Upper lobe of left lung (tissue), 6 donors: ENCODE data around the gene NSUN7. TPM values are rescaled to one million over a fixed set of nuclear protein-coding genes. Genes with fewer than 3 reads are reported as not detected.

ENCODE experiments used
- ATAC-seq, 2 donors: fragments of 200-7000 bp; cut with Tn5 transposase; one replicate each; pipeline ENCODE4 v1.9.1; 2022; ENCODE audit warnings: mild to moderate bottlenecking in 2 of 2, moderate library complexity in 2 of 2; ENCODE audit not compliant: low FRiP score in 2 of 2
- DNase-seq, 2 donors: peaks; one replicate each; pipeline ENCODE4 v3.0.0-alpha.2; 2019 to 2020
- H3K27ac ChIP-seq, 4 donors: fragments of 200-600 bp; sonication (generic); one replicate each; pipeline ENCODE4 v1.5.1; 2016 to 2019
- H3K27me3 ChIP-seq, 4 donors: fragments of 200-600 bp; sonication (generic); one replicate each; pipeline ENCODE4 v1.5.1; 2017 to 2019
- H3K36me3 ChIP-seq, 4 donors: fragments of 200-600 bp; sonication (generic); one replicate each; pipeline ENCODE4 v1.5.1; 2016 to 2019
- H3K4me1 ChIP-seq, 4 donors: fragments of 200-600 bp; sonication (generic); one replicate each; pipeline ENCODE4 v1.5.1; 2018 to 2019
- H3K4me3 ChIP-seq, 4 donors: fragments of 200-600 bp; sonication (generic); one replicate each; pipeline ENCODE4 v1.5.1; 2017 to 2019; ENCODE audit warnings: mild to moderate bottlenecking in 2 of 4, moderate library complexity in 1 of 4
- H3K9me3 ChIP-seq, 4 donors: fragments of 200-600 bp; sonication (generic); one replicate each; pipeline ENCODE4 v1.5.1; 2018 to 2019
- CTCF ChIP-seq, 6 experiments: fragments of 450-650 bp in 4 of 6; fragments of 200-600 bp in 2 of 6; sonication (generic) in 2 of 6; IDR thresholded peaks; one replicate each; pipeline ENCODE4 v1.5.1; 2016 to 2019; ENCODE audit warnings: antibody characterized with exemption in 6 of 6
- EP300 ChIP-seq, 4 donors: sonication (generic); formaldehyde crosslinking; IDR thresholded peaks; one replicate each; pipeline ENCODE4 v1.5.1; 2017; ENCODE audit warnings: antibody characterized with exemption in 4 of 4, control low read depth in 2 of 4
- POLR2A ChIP-seq, 4 donors: fragments of 450-650 bp; IDR thresholded peaks; one replicate each; pipeline ENCODE4 v1.5.1; 2016 to 2017; ENCODE audit warnings: antibody characterized with exemption in 4 of 4, mild to moderate bottlenecking in 2 of 4
- POLR2AphosphoS5 ChIP-seq, 2 donors: sonication (generic); formaldehyde crosslinking; IDR thresholded peaks; one replicate each; pipeline ENCODE4 v1.5.1; 2017; ENCODE audit warnings: antibody characterized with exemption in 2 of 2
- WGBS, 2 donors: methylation state at CpG; one replicate each; pipeline ENCODE4 v1.1.5; 2017 to 2018; 5-methylcytosine and 5-hydroxymethylcytosine counted together
- total RNA-seq, 6 donors: library from RNA; depleted of rRNA in 4 of 6; stranded (reverse); fragments of >200 nt in 4 of 6; gene quantifications; one replicate each; pipeline versions ENCODE4 v1.1.0 to v1.2.1, GENCODE V29; 2016 to 2021
- donor health status: DM: no; HTN: no; CAD: no; lungs with moderate emphysema.
- donor health status: DM: no; HTN: yes; CAD: no; lungs with severe emphysema.

The NSUN7 gene
- total RNA-seq, 6 donors from 2014 or later: 5.9 to 47.1 (median 12.3) TPM

- Histone ChIP-seq H3K4me3 (no peak overlapping the region), H3K27me3 (no peaks in the 10 kb centered on the region), H3K9me3 (no peaks in the 10 kb centered on the region), H3K36me3 (no peaks in the 10 kb centered on the region), H3K27ac (no peak overlapping the region), H3K4me1 (peaks cover 0 to 1% (median under 1%) of the 10 kb centered on the region in 4 donors)
- 38 to 48% methylated on average over 3 of the region's 3 CpGs for WGBS, 2 donors
- TF ChIP-seq CTCF (IDR thresholded peaks at IDR 0.05): no peak
- ATAC-seq (no peak), DNase-seq (no peak)
Measured at GRCh38 chr4:40744218-40744617, 5.5 kb upstream of the NSUN7 start.

GRCh38 chr4:40745285-40745984 lies 4.3 kb upstream of the NSUN7 start:
- no peak overlapping the region for H3K4me3 ChIP-seq
- DNase-seq (no peak), ATAC-seq (no peak)
- TF ChIP-seq POLR2A (IDR thresholded peaks at IDR 0.05): no peak
- no peak for TF ChIP-seq EP300 (IDR thresholded peaks at IDR 0.05)
- TF ChIP-seq CTCF (IDR thresholded peaks at IDR 0.05): no peak
- TF ChIP-seq POLR2AphosphoS5 (IDR thresholded peaks at IDR 0.05): no peak
- no peaks in the 10 kb centered on the region for H3K36me3 ChIP-seq
- H3K9me3 ChIP-seq: no peaks in the 10 kb centered on the region
- H3K27ac ChIP-seq: no peak overlapping the region
- H3K4me1 ChIP-seq: peaks cover 0 to 13% (median 3%) of the 10 kb centered on the region in 4 donors
- H3K27me3 ChIP-seq: peaks cover 0 to 3% (median 0%) of the 10 kb centered on the region in 4 donors
- WGBS, 2 donors: 84 to 87% methylated on average over 6 of the region's 6 CpGs

GRCh38 chr4:40747207-40747835 lies 2.4 kb upstream of the NSUN7 start:
- H3K27me3 ChIP-seq: peaks cover 0 to 3% (median 0%) of the 10 kb centered on the region in 4 donors
- H3K27ac ChIP-seq: no peak overlapping the region
- DNase-seq: no peak
- no peak for ATAC-seq
- H3K9me3 ChIP-seq: no peaks in the 10 kb centered on the region
- peaks cover 0 to 16% (median 3%) of the 10 kb centered on the region in 4 donors for H3K4me1 ChIP-seq
- no peaks in the 10 kb centered on the region for H3K36me3 ChIP-seq
- TF ChIP-seq CTCF (IDR thresholded peaks at IDR 0.05) (no peak), EP300 (IDR thresholded peaks at IDR 0.05) (no peak), POLR2A (IDR thresholded peaks at IDR 0.05) (no peak), POLR2AphosphoS5 (IDR thresholded peaks at IDR 0.05) (no peak)
- 78% methylated on average over 2 of the region's 2 CpGs for WGBS, 2 donors
- no peak overlapping the region for H3K4me3 ChIP-seq

- WGBS, 2 donors: 13 to 46% methylated on average over 15 to 30 of the region's 30 CpGs
- DNase-seq: peak in 1 of 2 donors; percentile 26
- no peaks in the 10 kb centered on the region for H3K9me3 ChIP-seq
- H3K4me3 ChIP-seq: peak overlapping the region in 3 of 4 donors; percentile 52 to 68 (median 64)
- peak; percentile 13 to 51 for ATAC-seq
- peak overlapping the region; percentile 55 to 85 (median 70) for H3K27ac ChIP-seq
- H3K36me3 ChIP-seq: no peaks in the 10 kb centered on the region
- H3K4me1 ChIP-seq: peaks cover 0 to 16% (median 3%) of the 10 kb centered on the region in 4 donors
- TF ChIP-seq EP300 (IDR thresholded peaks at IDR 0.05): no peak
- H3K27me3 ChIP-seq: peaks cover 0 to 3% (median 0%) of the 10 kb centered on the region in 4 donors
Measured at GRCh38 chr4:40750461-40751258, 905 bp downstream of the NSUN7 start.

- H3K4me3 ChIP-seq: no peak overlapping the region
- TF ChIP-seq EP300 (IDR thresholded peaks at IDR 0.05) (no peak), POLR2A (IDR thresholded peaks at IDR 0.05) (no peak), CTCF (IDR thresholded peaks at IDR 0.05) (no peak), POLR2AphosphoS5 (IDR thresholded peaks at IDR 0.05) (no peak)
- H3K9me3 ChIP-seq: no peaks in the 10 kb centered on the region
- H3K36me3 ChIP-seq: no peaks in the 10 kb centered on the region
- DNase-seq (no peak), ATAC-seq (no peak)
- H3K27me3 ChIP-seq: no peaks in the 10 kb centered on the region
- WGBS, 2 donors: 96% methylated on average over 4 of the region's 4 CpGs
- H3K4me1 ChIP-seq: peaks cover 0 to 2% (median 0%) of the 10 kb centered on the region in 4 donors
- H3K27ac ChIP-seq: no peak overlapping the region
Measured at GRCh38 chr4:40755616-40756015, 5.9 kb downstream of the NSUN7 start.
